Measurements from ENCODE around the gene RBM38. TPM values are rescaled to one million over a fixed set of nuclear protein-coding genes. Genes with fewer than 3 reads are reported as not detected.

RBM38 gene
- total RNA-seq, 4 donors from 2014 or later, result 9.1 to 21.0 (median 13.3) TPM

GRCh38 chr20:57409672-57410397 is 18.6 kb downstream of the RBM38 start:
- TF ChIP-seq POLR2A (IDR thresholded peaks at IDR 0.05), result no peak
- TF ChIP-seq, protein P1, sequence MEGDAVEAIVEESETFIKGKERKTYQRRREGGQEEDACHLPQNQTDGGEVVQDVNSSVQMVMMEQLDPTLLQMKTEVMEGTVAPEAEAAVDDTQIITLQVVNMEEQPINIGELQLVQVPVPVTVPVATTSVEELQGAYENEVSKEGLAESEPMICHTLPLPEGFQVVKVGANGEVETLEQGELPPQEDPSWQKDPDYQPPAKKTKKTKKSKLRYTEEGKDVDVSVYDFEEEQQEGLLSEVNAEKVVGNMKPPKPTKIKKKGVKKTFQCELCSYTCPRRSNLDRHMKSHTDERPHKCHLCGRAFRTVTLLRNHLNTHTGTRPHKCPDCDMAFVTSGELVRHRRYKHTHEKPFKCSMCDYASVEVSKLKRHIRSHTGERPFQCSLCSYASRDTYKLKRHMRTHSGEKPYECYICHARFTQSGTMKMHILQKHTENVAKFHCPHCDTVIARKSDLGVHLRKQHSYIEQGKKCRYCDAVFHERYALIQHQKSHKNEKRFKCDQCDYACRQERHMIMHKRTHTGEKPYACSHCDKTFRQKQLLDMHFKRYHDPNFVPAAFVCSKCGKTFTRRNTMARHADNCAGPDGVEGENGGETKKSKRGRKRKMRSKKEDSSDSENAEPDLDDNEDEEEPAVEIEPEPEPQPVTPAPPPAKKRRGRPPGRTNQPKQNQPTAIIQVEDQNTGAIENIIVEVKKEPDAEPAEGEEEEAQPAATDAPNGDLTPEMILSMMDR (IDR thresholded peaks at IDR 0.05), result no peak
- no peak for DNase-seq
- peak overlapping the region in 2 of 4 donors; percentile 11 to 40 for H3K27ac ChIP-seq
- no peak overlapping the region for H3K4me3 ChIP-seq
- no peaks in the 10 kb centered on the region for H3K9me3 ChIP-seq
- WGBS, 2 donors, result 69 to 83% methylated on average over 6 to 14 of the region's 14 CpGs
- peaks cover 0 to 54% (median 13%) of the 10 kb centered on the region in 3 donors for H3K36me3 ChIP-seq
- H3K4me1 ChIP-seq, result peaks cover 0 to 20% (median 0%) of the 10 kb centered on the region in 3 donors
- intact Hi-C loops (cut with DNase I), result no loop called here
- H3K27me3 ChIP-seq, result no peaks in the 10 kb centered on the region

GRCh38 chr20:57410398-57410920 is 19.3 kb downstream of the RBM38 start:
- Histone ChIP-seq H3K9me3 (no peaks in the 10 kb centered on the region), H3K27me3 (no peaks in the 10 kb centered on the region), H3K4me3 (no peak overlapping the region), H3K36me3 (peaks cover 0 to 48% (median 13%) of the 10 kb centered on the region in 3 donors), H3K4me1 (peaks cover 0 to 26% (median 3%) of the 10 kb centered on the region in 3 donors), H3K27ac (peak overlapping the region in 1 of 4 donors; percentile 5)
- no peak for DNase-seq
- WGBS, 2 donors, result 67 to 82% methylated on average over 4 of the region's 15 CpGs
- TF ChIP-seq, protein P1 (IDR thresholded peaks at IDR 0.05), result no peak
- TF ChIP-seq POLR2A (IDR thresholded peaks at IDR 0.05), result no peak
- intact Hi-C loops (cut with DNase I), result no loop called here

DNA sequence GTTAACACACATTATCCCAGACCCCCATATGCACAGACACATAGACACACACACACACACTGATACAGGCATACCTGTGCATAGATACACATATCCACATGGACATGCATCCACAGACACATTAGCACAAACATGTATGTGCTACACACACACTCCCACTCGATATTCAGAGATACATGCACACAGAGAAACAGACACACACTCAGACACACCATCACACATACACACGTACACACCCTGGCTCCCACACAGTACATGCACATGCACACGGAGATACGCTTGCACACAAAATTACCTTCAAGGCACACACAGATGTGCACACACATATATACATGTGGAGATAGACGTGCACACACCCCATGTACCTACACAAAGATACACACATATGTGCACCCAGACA is 19.7 kb downstream of the RBM38 start:
- Histone ChIP-seq H3K36me3 (peaks cover 0 to 44% (median 13%) of the 10 kb centered on the region in 3 donors), H3K4me3 (no peak overlapping the region), H3K9me3 (no peaks in the 10 kb centered on the region), H3K27ac (no peak overlapping the region), H3K4me1 (peaks cover 0 to 29% (median 3%) of the 10 kb centered on the region in 3 donors), H3K27me3 (no peaks in the 10 kb centered on the region)
- WGBS, 2 donors, result 78 to 88% methylated on average over 5 of the region's 5 CpGs
- TF ChIP-seq, protein P1 (IDR thresholded peaks at IDR 0.05), result no peak
- TF ChIP-seq POLR2A (IDR thresholded peaks at IDR 0.05), result no peak
- intact Hi-C loops (cut with DNase I), result no loop called here
- no peak for DNase-seq

DNA sequence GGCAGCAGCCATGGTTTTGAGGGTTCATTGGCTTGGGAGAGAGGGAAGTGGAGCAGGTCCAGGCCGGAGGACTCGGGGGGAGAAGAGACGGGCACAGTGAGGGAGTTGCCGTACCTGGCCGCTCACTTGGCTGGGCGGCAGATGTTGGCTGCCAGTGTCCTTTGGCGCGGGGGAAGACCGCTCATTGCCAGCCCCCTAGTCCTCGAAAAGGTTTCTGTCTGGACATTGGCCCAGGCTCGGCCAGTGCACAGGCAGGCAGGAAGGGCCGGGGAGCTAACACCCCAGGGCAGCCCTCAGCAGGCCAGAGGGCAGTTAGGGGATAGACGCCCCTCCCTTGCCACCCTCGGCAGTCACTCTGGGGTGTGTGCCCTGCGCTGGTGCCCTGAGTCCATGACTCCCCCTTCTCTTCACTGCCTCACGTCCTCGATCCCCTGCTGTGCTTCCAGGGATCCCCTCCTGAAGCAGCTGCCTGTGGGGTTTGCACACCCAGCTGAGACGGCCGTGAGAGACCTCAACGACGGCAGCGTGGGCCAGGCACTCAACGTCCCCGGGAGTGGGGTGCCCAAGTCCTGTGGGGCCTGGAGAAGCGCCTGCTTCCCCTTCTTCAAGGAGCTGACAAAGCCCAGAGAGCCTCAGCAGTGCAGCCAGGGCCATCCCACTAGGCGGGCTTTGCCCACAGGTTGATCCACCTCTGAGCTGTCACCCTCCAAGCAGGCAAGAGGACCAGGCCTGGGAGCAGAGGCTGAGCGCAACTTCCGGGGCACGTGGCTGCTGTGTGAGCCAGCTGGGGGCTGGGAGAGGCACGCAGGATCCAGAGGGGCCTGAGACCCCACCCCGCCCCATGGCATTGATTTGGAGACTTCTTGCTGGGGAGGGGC is 20.4 kb downstream of the RBM38 start:
- no peak for TF ChIP-seq POLR2A (IDR thresholded peaks at IDR 0.05)
- TF ChIP-seq, protein P1 (IDR thresholded peaks at IDR 0.05), result no peak
- H3K4me3 ChIP-seq, result no peak overlapping the region
- no peak for DNase-seq
- H3K27me3 ChIP-seq, result no peaks in the 10 kb centered on the region
- H3K36me3 ChIP-seq, result peaks cover 0 to 36% (median 13%) of the 10 kb centered on the region in 3 donors
- no peaks in the 10 kb centered on the region for H3K9me3 ChIP-seq
- whole genome bisulfite sequencing, 2 donors, result 76 to 82% methylated on average over 21 to 26 of the region's 31 CpGs
- H3K4me1 ChIP-seq, result peaks cover 0 to 29% (median 3%) of the 10 kb centered on the region in 3 donors
- no peak overlapping the region for H3K27ac ChIP-seq
- intact Hi-C loops (cut with DNase I), result no loop called here

Data from esophagus squamous epithelium (tissue), 5 donors.